K562 (cell line): Measurements from ENCODE around the gene TLE6. TPM values are rescaled to one million over a fixed set of nuclear protein-coding genes. Genes with fewer than 3 reads are reported as not detected.

ENCODE experiments used
- BHLHE40 ChIP-seq: IDR thresholded peaks from 2 replicates; pipeline ENCODE4 v1.6.1; 2011; ENCODE audit warnings: low read length, improper control_type of control experiment
- HDGF ChIP-seq: fragments of 450-650 bp; IDR thresholded peaks from 2 replicates; pipeline ENCODE4 v1.6.1; 2016
- NR1H2 ChIP-seq: sonication (generic); formaldehyde crosslinking; IDR thresholded peaks from 2 replicates; pipeline ENCODE4 v1.4.0; 2020; ENCODE audit warnings: mild to moderate bottlenecking, missing genetic modification reagents
- RBM39 ChIP-seq: fragments of 200-400 bp; formaldehyde crosslinking; optimal IDR thresholded peaks from 2 replicates; pipeline ENCODE3; 2018; ENCODE audit warnings: low read depth, low read length
- TAF9B ChIP-seq: fragments of 450-650 bp; IDR thresholded peaks from 2 replicates; pipeline ENCODE4 v1.6.1; 2018; ENCODE audit warnings: mild to moderate bottlenecking; ENCODE audit not compliant: partially characterized antibody
- ZKSCAN8 ChIP-seq: fragments of 200-800 bp; sonication (Bioruptor generic); IDR thresholded peaks from 2 replicates; pipeline ENCODE4 v1.6.1; 2016; ENCODE audit warnings: missing genetic modification characterization, missing compliant biosample characterization
- ZNF121 ChIP-seq: sonication (generic); formaldehyde crosslinking; conservative IDR thresholded peaks from 2 replicates; pipeline ENCODE4 v1.8.0; 2022; ENCODE audit warnings: missing genetic modification reagents
- ZNF124 ChIP-seq: sonication (generic); formaldehyde crosslinking; IDR thresholded peaks from 2 replicates; pipeline ENCODE4 v1.8.1; 2022; ENCODE audit warnings: missing genetic modification reagents
- ZNF311 ChIP-seq: fragments of 250-450 bp; sonication (Bioruptor Pico); IDR thresholded peaks from 2 replicates; pipeline ENCODE4 v1.4.0; 2020; ENCODE audit warnings: mild to moderate bottlenecking, moderate library complexity
- ZNF79 ChIP-seq: fragments of 250-450 bp; sonication (Bioruptor Pico); IDR thresholded peaks from 2 replicates; pipeline ENCODE4 v1.4.0; 2020; ENCODE audit warnings: low read depth, mild to moderate bottlenecking, moderate library complexity
- polyA plus RNA-seq, 8 experiments: library from polyadenylated mRNA; depleted of rRNA in 4 of 8; stranded (reverse) in 5 of 8; unstranded in 3 of 8; fragments of >200 nt; fragmentation: Nextera tagmentation in 2 of 8; fragmentation: Illumina TruSeq in 1 of 8; extraction: Ambion mirVana in 2 of 8; extraction: Trizol in 1 of 8; gene quantifications; 2 replicates each; pipeline versions ENCODE4 v1.2.1 to v1.2.3, GENCODE V29; 2011 to 2014; ENCODE audit warnings: inconsistent platforms in 1 of 8, missing spikeins in 1 of 8
- total RNA-seq, 7 experiments: library from RNA; depleted of rRNA in 6 of 7; stranded (reverse); fragments of >200 nt in 6 of 7; fragmentation: Illumina TruSeq in 2 of 7; extraction: Trizol in 2 of 7; gene quantifications; 2 replicates each; pipeline versions ENCODE4 v1.2.1 to v1.2.3, GENCODE V29; 2011 to 2021; ENCODE audit warnings: low replicate concordance in 1 of 7
- TF ChIP-seq, protein P1 (sequence below): sonication (generic); formaldehyde crosslinking; IDR thresholded peaks from 2 replicates; pipeline ENCODE4 v1.8.1; 2023; ENCODE audit warnings: mild to moderate bottlenecking, missing genetic modification reagents
- TF ChIP-seq, protein P2 (sequence below), 3 experiments: fragments of 200-800 bp in 1 of 3; sonication (Bioruptor generic) in 1 of 3; sonication (generic) in 1 of 3; formaldehyde crosslinking in 1 of 3; IDR thresholded peaks; 2 replicates each; pipeline versions ENCODE4 v1.6.1 to v1.8.0; 2016 to 2022; ENCODE audit warnings: mild to moderate bottlenecking in 2 of 3, missing compliant biosample characterization in 2 of 3, missing genetic modification characterization in 2 of 3, missing genetic modification reagents in 1 of 3
- TF ChIP-seq, protein P3 (sequence below): IDR thresholded peaks from 2 replicates; pipeline ENCODE4 v1.6.1; 2011; ENCODE audit not compliant: insufficient read length; ENCODE audit errors: extremely low read depth
- TF ChIP-seq, protein P4 (sequence below): fragments of 200-800 bp; sonication (Bioruptor generic); IDR thresholded peaks from 2 replicates; pipeline ENCODE4 v1.6.1; 2016; ENCODE audit warnings: missing genetic modification characterization, missing compliant biosample characterization

Gene TLE6
- total and polyA plus RNA-seq, 9 of the 15 experiments (the other 6 are each of a cell fraction or from before 2014, with no cell fraction given) = 1.1 to 6.1 (median 2.5) TPM

DNA sequence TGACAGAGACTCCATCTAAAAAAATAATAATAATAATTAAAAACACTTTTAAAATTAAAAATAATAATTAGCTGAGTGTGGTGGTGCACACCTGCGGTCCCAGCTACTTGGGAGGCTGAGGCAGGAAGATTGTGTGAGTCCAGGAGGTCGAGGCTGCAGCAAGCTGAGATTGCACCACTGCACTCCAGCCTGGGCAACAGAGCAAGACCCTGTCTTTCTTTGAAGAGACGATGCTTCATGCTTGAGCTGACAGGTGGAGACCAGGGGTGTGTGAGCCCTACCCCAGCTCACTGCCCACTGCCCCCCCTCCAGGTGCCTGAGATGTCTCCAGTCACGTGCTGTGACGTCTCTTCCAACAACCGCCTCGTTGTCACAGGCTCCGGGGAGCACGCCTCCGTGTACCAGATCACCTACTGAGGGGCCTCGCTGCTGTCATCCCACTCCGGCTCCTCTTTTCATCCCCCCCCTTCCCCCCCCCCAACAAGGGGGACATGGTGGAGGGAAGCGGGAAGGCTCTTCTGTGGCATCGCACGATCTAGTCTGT, 17.3 kb downstream of the TLE6 start (continued):
- TF ChIP-seq NR1H2 (CRISPR knock-in tag) (no peak), RBM39 (no peak), TAF9B (no peak), ZNF124 (CRISPR knock-in tag) (no peak), ZKSCAN8 (no peak), HDGF (no peak), ZNF121 (CRISPR knock-in tag) (peak; percentile 76), ZNF311 (CRISPR knock-in tag) (no peak), ZNF79 (no peak), BHLHE40 (0 out of 2 replicates have a peak, but pooled peaks have one; percentile 51)
- TF ChIP-seq, protein P1, sequence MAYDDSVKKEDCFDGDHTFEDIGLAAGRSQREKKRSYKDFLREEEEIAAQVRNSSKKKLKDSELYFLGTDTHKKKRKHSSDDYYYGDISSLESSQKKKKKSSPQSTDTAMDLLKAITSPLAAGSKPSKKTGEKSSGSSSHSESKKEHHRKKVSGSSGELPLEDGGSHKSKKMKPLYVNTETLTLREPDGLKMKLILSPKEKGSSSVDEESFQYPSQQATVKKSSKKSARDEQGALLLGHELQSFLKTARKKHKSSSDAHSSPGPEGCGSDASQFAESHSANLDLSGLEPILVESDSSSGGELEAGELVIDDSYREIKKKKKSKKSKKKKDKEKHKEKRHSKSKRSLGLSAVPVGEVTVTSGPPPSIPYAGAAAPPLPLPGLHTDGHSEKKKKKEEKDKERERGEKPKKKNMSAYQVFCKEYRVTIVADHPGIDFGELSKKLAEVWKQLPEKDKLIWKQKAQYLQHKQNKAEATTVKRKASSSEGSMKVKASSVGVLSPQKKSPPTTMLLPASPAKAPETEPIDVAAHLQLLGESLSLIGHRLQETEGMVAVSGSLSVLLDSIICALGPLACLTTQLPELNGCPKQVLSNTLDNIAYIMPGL (CRISPR knock-in tag) = no peak
- TF ChIP-seq, protein P2, sequence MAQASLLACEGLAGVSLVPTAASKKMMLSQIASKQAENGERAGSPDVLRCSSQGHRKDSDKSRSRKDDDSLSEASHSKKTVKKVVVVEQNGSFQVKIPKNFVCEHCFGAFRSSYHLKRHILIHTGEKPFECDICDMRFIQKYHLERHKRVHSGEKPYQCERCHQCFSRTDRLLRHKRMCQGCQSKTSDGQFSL (CRISPR knock-in tag; IDR thresholded peaks at IDR 0.05) = 0 out of 2 replicates have a peak, but pooled peaks have one; percentile 29
- TF ChIP-seq, protein P2 (tag; IDR thresholded peaks at IDR 0.05) = no peak
- TF ChIP-seq, protein P3, sequence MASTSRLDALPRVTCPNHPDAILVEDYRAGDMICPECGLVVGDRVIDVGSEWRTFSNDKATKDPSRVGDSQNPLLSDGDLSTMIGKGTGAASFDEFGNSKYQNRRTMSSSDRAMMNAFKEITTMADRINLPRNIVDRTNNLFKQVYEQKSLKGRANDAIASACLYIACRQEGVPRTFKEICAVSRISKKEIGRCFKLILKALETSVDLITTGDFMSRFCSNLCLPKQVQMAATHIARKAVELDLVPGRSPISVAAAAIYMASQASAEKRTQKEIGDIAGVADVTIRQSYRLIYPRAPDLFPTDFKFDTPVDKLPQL = no peak
- TF ChIP-seq, protein P4, sequence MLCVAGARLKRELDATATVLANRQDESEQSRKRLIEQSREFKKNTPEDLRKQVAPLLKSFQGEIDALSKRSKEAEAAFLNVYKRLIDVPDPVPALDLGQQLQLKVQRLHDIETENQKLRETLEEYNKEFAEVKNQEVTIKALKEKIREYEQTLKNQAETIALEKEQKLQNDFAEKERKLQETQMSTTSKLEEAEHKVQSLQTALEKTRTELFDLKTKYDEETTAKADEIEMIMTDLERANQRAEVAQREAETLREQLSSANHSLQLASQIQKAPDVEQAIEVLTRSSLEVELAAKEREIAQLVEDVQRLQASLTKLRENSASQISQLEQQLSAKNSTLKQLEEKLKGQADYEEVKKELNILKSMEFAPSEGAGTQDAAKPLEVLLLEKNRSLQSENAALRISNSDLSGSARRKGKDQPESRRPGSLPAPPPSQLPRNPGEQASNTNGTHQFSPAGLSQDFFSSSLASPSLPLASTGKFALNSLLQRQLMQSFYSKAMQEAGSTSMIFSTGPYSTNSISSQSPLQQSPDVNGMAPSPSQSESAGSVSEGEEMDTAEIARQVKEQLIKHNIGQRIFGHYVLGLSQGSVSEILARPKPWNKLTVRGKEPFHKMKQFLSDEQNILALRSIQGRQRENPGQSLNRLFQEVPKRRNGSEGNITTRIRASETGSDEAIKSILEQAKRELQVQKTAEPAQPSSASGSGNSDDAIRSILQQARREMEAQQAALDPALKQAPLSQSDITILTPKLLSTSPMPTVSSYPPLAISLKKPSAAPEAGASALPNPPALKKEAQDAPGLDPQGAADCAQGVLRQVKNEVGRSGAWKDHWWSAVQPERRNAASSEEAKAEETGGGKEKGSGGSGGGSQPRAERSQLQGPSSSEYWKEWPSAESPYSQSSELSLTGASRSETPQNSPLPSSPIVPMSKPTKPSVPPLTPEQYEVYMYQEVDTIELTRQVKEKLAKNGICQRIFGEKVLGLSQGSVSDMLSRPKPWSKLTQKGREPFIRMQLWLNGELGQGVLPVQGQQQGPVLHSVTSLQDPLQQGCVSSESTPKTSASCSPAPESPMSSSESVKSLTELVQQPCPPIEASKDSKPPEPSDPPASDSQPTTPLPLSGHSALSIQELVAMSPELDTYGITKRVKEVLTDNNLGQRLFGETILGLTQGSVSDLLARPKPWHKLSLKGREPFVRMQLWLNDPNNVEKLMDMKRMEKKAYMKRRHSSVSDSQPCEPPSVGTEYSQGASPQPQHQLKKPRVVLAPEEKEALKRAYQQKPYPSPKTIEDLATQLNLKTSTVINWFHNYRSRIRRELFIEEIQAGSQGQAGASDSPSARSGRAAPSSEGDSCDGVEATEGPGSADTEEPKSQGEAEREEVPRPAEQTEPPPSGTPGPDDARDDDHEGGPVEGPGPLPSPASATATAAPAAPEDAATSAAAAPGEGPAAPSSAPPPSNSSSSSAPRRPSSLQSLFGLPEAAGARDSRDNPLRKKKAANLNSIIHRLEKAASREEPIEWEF (CRISPR knock-in tag) = no peak
